HepG2 (cell line): ENCODE measurements around the gene CASTOR1. TPM values are rescaled to one million over a fixed set of nuclear protein-coding genes. Genes with fewer than 3 reads are reported as not detected.

Source experiments
- ATAC-seq: fragments of 200-7000 bp; cut with Tn5 transposase; 3 replicates; pipeline ENCODE4 v1.9.1; 2020; ENCODE audit warnings: mild to moderate bottlenecking, moderate library complexity
- BruUV-seq: library from RNA; stranded (reverse); fragments of 400-500 nt; replicated peaks from 2 replicates; lab custom pipeline; 2021; lab: Mats Ljungman, UMichigan
- CTCF ChIA-PET: fragments of 300-600 bp; formaldehyde crosslinking; extraction: SDS; loops from one replicate; lab custom pipeline; 2021; ENCODE audit warnings: low total read pairs, inconsistent platforms, low intra/inter-chr PET ratio; lab: Yijun Ruan, JAX
- POLR2A ChIA-PET: fragments of 350-600 bp; sonication (Branson Sonifier 250); formaldehyde crosslinking; loops from one replicate; lab custom pipeline; 2020; ENCODE audit warnings: antibody characterized with exemption, inconsistent platforms; lab: Yijun Ruan, JAX
- DNase-seq: peaks from one replicate; pipeline ENCODE4 v3.0.0-alpha.2; 2015; ENCODE audit warnings: low spot score
- FAIRE-seq: peaks from 3 replicates; lab custom pipeline; 2011; peaks lifted over from hg19 to GRCh38; lab: Jason Lieb, UNC
- H2AFZ ChIP-seq: one replicate; pipeline ENCODE4 v1.6.1; 2011; ENCODE audit warnings: low read length, inconsistent platforms
- H3K27ac ChIP-seq: fragments of 300-600 bp; 3 replicates; pipeline ENCODE4 v1.8.0; 2011; ENCODE audit warnings: mixed run types, mild to moderate bottlenecking, mixed read lengths, low read length, inconsistent platforms; ENCODE audit not compliant: insufficient read depth; ENCODE audit errors: extremely low read length
- H3K27me3 ChIP-seq, 2 experiments: fragments of 200-600 bp in 1 of 2; 2 replicates in 1 of 2; 3 replicates in 1 of 2; pipeline versions ENCODE4 v1.6.0 to v1.8.0; 2011; ENCODE audit warnings: low read length in 2 of 2, mild to moderate bottlenecking in 2 of 2, moderate library complexity in 2 of 2, inconsistent platforms in 1 of 2; ENCODE audit not compliant: insufficient read depth in 2 of 2, control insufficient read depth in 1 of 2
- H3K36me3 ChIP-seq, 2 experiments: fragments of 200-600 bp in 1 of 2; replicated peaks in 1 of 2; 2 replicates in 1 of 2; 3 replicates in 1 of 2; pipeline versions ENCODE4 v1.5.1 to v1.8.0; 2011; ENCODE audit warnings: low read length in 2 of 2, inconsistent platforms in 1 of 2; ENCODE audit not compliant: insufficient read depth in 2 of 2, control insufficient read depth in 1 of 2
- H3K4me1 ChIP-seq: 2 replicates; pipeline ENCODE4 v1.5.1; 2012; ENCODE audit warnings: low read length, inconsistent platforms; ENCODE audit not compliant: insufficient read depth
- H3K4me2 ChIP-seq: 2 replicates; pipeline ENCODE4 v1.6.0; 2011; ENCODE audit warnings: low read depth, low read length, inconsistent platforms
- H3K4me3 ChIP-seq, 3 experiments: fragments of 200-600 bp in 1 of 3; sonication (generic), shearing (Covaris generic) in 1 of 3; replicated peaks in 1 of 3; 2 replicates each; pipeline ENCODE4 v1.5.1; 2011 to 2016; ENCODE audit warnings: low read length in 3 of 3, inconsistent platforms in 2 of 3, low read depth in 2 of 3, mild to moderate bottlenecking in 2 of 3, control low read depth in 1 of 3, mixed read lengths in 1 of 3; ENCODE audit not compliant: insufficient read depth in 1 of 3
- H3K79me2 ChIP-seq: one replicate; pipeline ENCODE4 v1.6.1; 2011; ENCODE audit warnings: low read length, inconsistent platforms; ENCODE audit not compliant: insufficient read depth
- H3K9ac ChIP-seq: 2 replicates; pipeline ENCODE4 v1.6.0; 2011; ENCODE audit warnings: mild to moderate bottlenecking, low read depth, low read length, inconsistent platforms; ENCODE audit not compliant: insufficient read depth
- H3K9me3 ChIP-seq: 2 replicates; pipeline ENCODE4 v1.5.1; 2012; ENCODE audit warnings: mild to moderate bottlenecking, low read length
- H4K20me1 ChIP-seq: 2 replicates; pipeline ENCODE4 v1.6.0; 2011; ENCODE audit warnings: inconsistent platforms, mild to moderate bottlenecking, low read length, moderate library complexity; ENCODE audit not compliant: insufficient read depth
- AGO1 ChIP-seq: fragments of 200-400 bp; formaldehyde crosslinking; IDR thresholded peaks from 2 replicates; pipeline ENCODE4 v1.6.1; 2017; ENCODE audit warnings: mild to moderate bottlenecking, low read depth, low read length, moderate library complexity; ENCODE audit not compliant: poor library complexity, severe bottlenecking
- DPF2 ChIP-seq: sonication (generic); formaldehyde crosslinking; IDR thresholded peaks from 2 replicates; pipeline ENCODE4 v1.4.0; 2020; ENCODE audit warnings: mild to moderate bottlenecking, low read depth, missing genetic modification reagents, borderline replicate concordance
- SPEN ChIP-seq: sonication (generic); formaldehyde crosslinking; IDR thresholded peaks from 2 replicates; pipeline ENCODE4 v1.5.1; 2020; ENCODE audit warnings: low read depth, mild to moderate bottlenecking, missing genetic modification reagents
- WGBS: methylation state at CpG from one replicate; pipeline ENCODE4 v1.1.6; 2017; ENCODE audit warnings: low lambda C conversion rate; 5-methylcytosine and 5-hydroxymethylcytosine counted together
- in situ Hi-C: cut with HindIII; loops from 2 replicates; pipeline ENCODE4 v1.10.0; 2017; ENCODE audit warnings: low pct_unique_long_range_greater_than_20kb; ENCODE audit not compliant: extremely low pct_ligation_motif_present
- intact Hi-C: fragments of 100-400 bp; cut with micrococcal nuclease; formaldehyde crosslinking; loops from one replicate; pipeline ENCODE4 v1.10.0; 2022; ENCODE audit not compliant: unreplicated experiment
- polyA plus RNA-seq, 8 experiments: library from polyadenylated mRNA; depleted of rRNA in 3 of 8; stranded (reverse) in 7 of 8; unstranded in 1 of 8; fragments of >200 nt; fragmentation: Illumina TruSeq in 4 of 8; extraction: Trizol in 4 of 8; gene quantifications; 2 replicates each; pipeline versions ENCODE4 v1.2.1 to v1.2.3, GENCODE V29; 2011 to 2016; ENCODE audit warnings: low read depth in 4 of 8, missing spikeins in 1 of 8, mixed read lengths in 1 of 8; ENCODE audit not compliant: insufficient read depth in 1 of 8
- total RNA-seq, 5 experiments: library from RNA; depleted of rRNA; stranded (reverse); fragments of >200 nt; fragmentation: Illumina TruSeq; extraction: Trizol; gene quantifications; 2 replicates each; pipeline ENCODE4 v1.2.3, GENCODE V29; 2016; ENCODE audit warnings: low read depth in 1 of 5
- TF ChIP-seq, protein P1 (sequence below): sonication (generic); formaldehyde crosslinking; IDR thresholded peaks from 2 replicates; pipeline ENCODE4 v1.4.0; 2020; ENCODE audit warnings: low read depth, missing genetic modification reagents

Gene CASTOR1
- total and polyA plus RNA-seq, 2 of the 13 experiments (the other 11 are each of a cell fraction or from before 2014, with no cell fraction given): 2.6 to 4.4 TPM

DNA sequence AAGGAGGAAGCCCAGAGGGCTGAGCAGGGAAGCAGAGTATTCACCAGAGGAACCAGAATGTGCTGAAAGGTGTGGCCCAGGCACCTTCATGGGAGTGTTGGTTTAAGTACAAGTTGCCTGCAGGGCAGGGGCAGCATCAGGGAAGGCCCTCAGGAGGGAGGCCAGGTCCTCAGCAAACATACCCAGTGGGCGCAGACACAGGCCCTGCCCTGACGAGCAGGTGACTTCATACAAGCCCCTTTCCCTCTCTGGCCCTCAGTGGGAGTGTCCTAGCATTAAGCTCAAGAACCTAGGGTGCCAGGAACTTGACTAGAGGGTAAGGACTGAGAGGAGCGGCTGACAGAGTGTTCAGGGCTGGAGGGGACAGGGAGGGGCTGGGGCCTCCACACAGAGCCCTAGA, 7.5 kb upstream of the CASTOR1 start:
- no peaks in the 10 kb centered on the region for H4K20me1 ChIP-seq
- no peak overlapping the region for H3K9ac ChIP-seq
- H3K27ac ChIP-seq: no peak overlapping the region
- H3K4me2 ChIP-seq: no peak overlapping the region
- H2AFZ ChIP-seq: no peak overlapping the region
- TF ChIP-seq AGO1 (no peak), SPEN (no peak), DPF2 (no peak)
- TF ChIP-seq, protein P1, sequence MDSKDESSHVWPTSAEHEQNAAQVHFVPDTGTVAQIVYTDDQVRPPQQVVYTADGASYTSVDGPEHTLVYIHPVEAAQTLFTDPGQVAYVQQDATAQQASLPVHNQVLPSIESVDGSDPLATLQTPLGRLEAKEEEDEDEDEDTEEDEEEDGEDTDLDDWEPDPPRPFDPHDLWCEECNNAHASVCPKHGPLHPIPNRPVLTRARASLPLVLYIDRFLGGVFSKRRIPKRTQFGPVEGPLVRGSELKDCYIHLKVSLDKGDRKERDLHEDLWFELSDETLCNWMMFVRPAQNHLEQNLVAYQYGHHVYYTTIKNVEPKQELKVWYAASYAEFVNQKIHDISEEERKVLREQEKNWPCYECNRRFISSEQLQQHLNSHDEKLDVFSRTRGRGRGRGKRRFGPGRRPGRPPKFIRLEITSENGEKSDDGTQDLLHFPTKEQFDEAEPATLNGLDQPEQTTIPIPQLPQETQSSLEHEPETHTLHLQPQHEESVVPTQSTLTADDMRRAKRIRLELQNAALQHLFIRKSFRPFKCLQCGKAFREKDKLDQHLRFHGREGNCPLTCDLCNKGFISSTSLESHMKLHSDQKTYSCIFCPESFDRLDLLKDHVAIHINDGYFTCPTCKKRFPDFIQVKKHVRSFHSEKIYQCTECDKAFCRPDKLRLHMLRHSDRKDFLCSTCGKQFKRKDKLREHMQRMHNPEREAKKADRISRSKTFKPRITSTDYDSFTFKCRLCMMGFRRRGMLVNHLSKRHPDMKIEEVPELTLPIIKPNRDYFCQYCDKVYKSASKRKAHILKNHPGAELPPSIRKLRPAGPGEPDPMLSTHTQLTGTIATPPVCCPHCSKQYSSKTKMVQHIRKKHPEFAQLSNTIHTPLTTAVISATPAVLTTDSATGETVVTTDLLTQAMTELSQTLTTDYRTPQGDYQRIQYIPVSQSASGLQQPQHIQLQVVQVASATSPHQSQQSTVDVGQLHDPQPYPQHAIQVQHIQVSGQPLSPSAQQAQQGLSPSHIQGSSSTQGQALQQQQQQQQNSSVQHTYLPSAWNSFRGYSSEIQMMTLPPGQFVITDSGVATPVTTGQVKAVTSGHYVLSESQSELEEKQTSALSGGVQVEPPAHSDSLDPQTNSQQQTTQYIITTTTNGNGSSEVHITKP (CRISPR knock-in tag): no peak
- WGBS: 94% methylated on average over 3 of the region's 3 CpGs
- peaks cover 8 to 18% of the 10 kb centered on the region in 2 experiments; a peak in 3 of 5 replicates for H3K36me3 ChIP-seq
- H3K4me3 ChIP-seq: no peak overlapping the region
- no peaks in the 10 kb centered on the region for H3K27me3 ChIP-seq
- ATAC-seq (no peak), FAIRE-seq (no peak), DNase-seq (no peak)
- in situ Hi-C loops (no loop called here), intact Hi-C loops (no loop called here)
- ChIA-PET CTCF (no interaction called here), POLR2A (interaction anchor here (1.2 kb wide), 1 partner anchor 60 kb away, joined by 3 read pairs; the partner anchor contains the start of genes CCDC157 and SF3A1)
- BruUV-seq: no TSS peak
- no peaks in the 10 kb centered on the region for H3K79me2 ChIP-seq
- no peaks in the 10 kb centered on the region for H3K4me1 ChIP-seq
- no peaks in the 10 kb centered on the region for H3K9me3 ChIP-seq
